DOHH2 (cell line): ENCODE results near the gene NIPBL.

ENCODE experiments used
- H3F3A ChIP-seq: fragments of 200-600 bp; sonication (generic), shearing (Covaris generic); 2 replicates; pipeline ENCODE4 v1.6.0; 2016; ENCODE audit warnings: antibody characterized with exemption, mild to moderate bottlenecking; ENCODE audit not compliant: control insufficient read depth, insufficient read depth
- H3K27ac ChIP-seq: fragments of 200-600 bp; sonication (generic); 2 replicates; pipeline ENCODE4 v1.5.1; 2014; ENCODE audit warnings: low read depth, mild to moderate bottlenecking, low read length, moderate library complexity
- H3K27me3 ChIP-seq: fragments of 200-600 bp; sonication (generic); 2 replicates; pipeline ENCODE4 v1.6.1; 2014; ENCODE audit warnings: mild to moderate bottlenecking, low read length, mixed read lengths; ENCODE audit not compliant: control insufficient read depth
- H3K36me3 ChIP-seq: fragments of 200-600 bp; sonication (generic); 2 replicates; pipeline ENCODE4 v1.6.1; 2014; ENCODE audit warnings: mild to moderate bottlenecking, low read length, moderate library complexity, mixed read lengths; ENCODE audit not compliant: control insufficient read depth
- H3K4me1 ChIP-seq: fragments of 200-600 bp; sonication (generic); 2 replicates; pipeline ENCODE4 v1.6.1; 2014; ENCODE audit warnings: mild to moderate bottlenecking, low read length, mixed read lengths; ENCODE audit not compliant: control insufficient read depth
- H3K4me2 ChIP-seq: fragments of 200-600 bp; sonication (generic); 2 replicates; pipeline ENCODE4 v1.6.0; 2014; ENCODE audit warnings: mild to moderate bottlenecking, low read length, moderate library complexity
- H3K4me3 ChIP-seq: fragments of 200-600 bp; sonication (generic); 2 replicates; pipeline ENCODE4 v1.5.1; 2014; ENCODE audit warnings: mild to moderate bottlenecking, low read length, mixed read lengths
- H3K79me2 ChIP-seq: fragments of 200-600 bp; sonication (generic); 2 replicates; pipeline ENCODE4 v1.6.1; 2014; ENCODE audit warnings: mild to moderate bottlenecking, low read length, mixed read lengths; ENCODE audit not compliant: control insufficient read depth
- H3K9me2 ChIP-seq: fragments of 200-600 bp; sonication (generic); replicated peaks from 2 replicates; pipeline ENCODE4 v1.6.1; 2014; ENCODE audit warnings: mild to moderate bottlenecking, low read length, mixed read lengths; ENCODE audit not compliant: control insufficient read depth
- H3K9me3 ChIP-seq: fragments of 200-600 bp; sonication (generic); 2 replicates; pipeline ENCODE4 v1.6.1; 2014; ENCODE audit warnings: antibody characterized with exemption, low read length, mixed read lengths; ENCODE audit not compliant: control insufficient read depth, insufficient read depth
- H4K20me1 ChIP-seq: fragments of 200-600 bp; sonication (generic); 2 replicates; pipeline ENCODE4 v1.6.0; 2014; ENCODE audit warnings: low read depth, mild to moderate bottlenecking, antibody characterized with exemption, low read length, moderate library complexity; ENCODE audit not compliant: control insufficient read depth, insufficient read depth
- EZH2phosphoT487 ChIP-seq: fragments of 200-600 bp; sonication (generic); IDR thresholded peaks from 2 replicates; pipeline ENCODE4 v1.6.1; 2017; ENCODE audit warnings: borderline replicate concordance, mild to moderate bottlenecking, antibody characterized with exemption, low read length, moderate library complexity, mixed read lengths
- TF ChIP-seq, protein P1 (sequence below): fragments of 200-600 bp; sonication (generic); IDR thresholded peaks from one replicate; pipeline ENCODE4 v1.5.1; 2014; ENCODE audit warnings: antibody characterized with exemption, mild to moderate bottlenecking, low read depth, low read length; ENCODE audit not compliant: poor library complexity, severe bottlenecking

The NIPBL gene

DNA sequence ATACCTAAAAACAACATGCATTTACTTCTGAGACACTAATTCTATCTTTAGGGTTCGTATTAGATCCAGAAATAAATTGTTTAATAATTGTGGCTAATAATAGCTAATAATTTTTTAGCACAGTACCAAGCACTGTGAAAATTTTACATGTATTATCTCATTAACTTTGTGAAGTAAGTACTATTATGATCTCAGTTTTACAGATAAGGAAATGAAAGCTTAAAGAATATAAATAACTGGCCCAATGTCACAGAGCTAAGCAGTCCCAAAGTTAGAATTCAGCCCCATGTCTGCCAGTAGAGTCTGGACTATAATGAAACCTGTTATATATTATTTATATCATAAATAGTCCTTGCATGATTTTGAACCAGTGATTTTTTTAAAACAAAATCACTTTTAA, 163.3 kb downstream of the NIPBL start:
- Histone ChIP-seq H4K20me1 (no peaks in the 10 kb centered on the region), H3K79me2 (no peaks in the 10 kb centered on the region), H3K4me1 (peaks cover 7% of the 10 kb centered on the region), H3F3A (0 out of 2 replicates have a peak, but pooled peaks cover 2% of the 10 kb centered on the region), H3K4me3 (no peak overlapping the region), H3K27me3 (no peaks in the 10 kb centered on the region), H3K9me2 (no peaks in the 10 kb centered on the region), H3K9me3 (no peaks in the 10 kb centered on the region), H3K4me2 (no peak overlapping the region), H3K27ac (no peak overlapping the region), H3K36me3 (peaks cover 27% of the 10 kb centered on the region)
- TF ChIP-seq EZH2phosphoT487 = no peak
- TF ChIP-seq, protein P1, sequence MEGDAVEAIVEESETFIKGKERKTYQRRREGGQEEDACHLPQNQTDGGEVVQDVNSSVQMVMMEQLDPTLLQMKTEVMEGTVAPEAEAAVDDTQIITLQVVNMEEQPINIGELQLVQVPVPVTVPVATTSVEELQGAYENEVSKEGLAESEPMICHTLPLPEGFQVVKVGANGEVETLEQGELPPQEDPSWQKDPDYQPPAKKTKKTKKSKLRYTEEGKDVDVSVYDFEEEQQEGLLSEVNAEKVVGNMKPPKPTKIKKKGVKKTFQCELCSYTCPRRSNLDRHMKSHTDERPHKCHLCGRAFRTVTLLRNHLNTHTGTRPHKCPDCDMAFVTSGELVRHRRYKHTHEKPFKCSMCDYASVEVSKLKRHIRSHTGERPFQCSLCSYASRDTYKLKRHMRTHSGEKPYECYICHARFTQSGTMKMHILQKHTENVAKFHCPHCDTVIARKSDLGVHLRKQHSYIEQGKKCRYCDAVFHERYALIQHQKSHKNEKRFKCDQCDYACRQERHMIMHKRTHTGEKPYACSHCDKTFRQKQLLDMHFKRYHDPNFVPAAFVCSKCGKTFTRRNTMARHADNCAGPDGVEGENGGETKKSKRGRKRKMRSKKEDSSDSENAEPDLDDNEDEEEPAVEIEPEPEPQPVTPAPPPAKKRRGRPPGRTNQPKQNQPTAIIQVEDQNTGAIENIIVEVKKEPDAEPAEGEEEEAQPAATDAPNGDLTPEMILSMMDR = no peak

DNA sequence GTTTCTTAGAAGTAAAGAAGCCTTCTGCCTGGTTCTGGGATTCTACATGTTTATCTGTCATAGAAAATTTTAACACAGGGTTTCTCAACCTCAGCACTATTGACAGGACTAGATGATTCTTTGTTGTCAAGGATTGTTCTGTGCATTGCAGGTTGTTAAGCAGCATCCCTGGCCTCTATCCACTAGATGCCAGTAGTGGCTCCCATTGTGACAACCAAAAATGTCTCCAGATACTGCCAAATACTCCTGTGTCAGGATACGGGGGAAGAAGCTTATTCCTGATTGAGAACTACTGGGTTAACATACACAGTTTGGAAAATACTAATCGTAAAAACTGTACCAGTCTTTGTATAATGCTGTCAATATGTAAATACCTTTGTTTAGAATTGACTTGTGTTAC, 167.1 kb downstream of the NIPBL start:
- H3K4me2 ChIP-seq = no peak overlapping the region
- no peaks in the 10 kb centered on the region for H3K9me2 ChIP-seq
- no peaks in the 10 kb centered on the region for H3K27me3 ChIP-seq
- H3F3A ChIP-seq = no peaks in the 10 kb centered on the region
- TF ChIP-seq, protein P1 = no peak
- no peak overlapping the region for H3K4me3 ChIP-seq
- H3K4me1 ChIP-seq = peaks cover 7% of the 10 kb centered on the region
- H3K9me3 ChIP-seq = no peaks in the 10 kb centered on the region
- peaks cover 47% of the 10 kb centered on the region for H3K36me3 ChIP-seq
- no peak overlapping the region for H3K27ac ChIP-seq
- H3K79me2 ChIP-seq = no peaks in the 10 kb centered on the region
- no peaks in the 10 kb centered on the region for H4K20me1 ChIP-seq

DNA sequence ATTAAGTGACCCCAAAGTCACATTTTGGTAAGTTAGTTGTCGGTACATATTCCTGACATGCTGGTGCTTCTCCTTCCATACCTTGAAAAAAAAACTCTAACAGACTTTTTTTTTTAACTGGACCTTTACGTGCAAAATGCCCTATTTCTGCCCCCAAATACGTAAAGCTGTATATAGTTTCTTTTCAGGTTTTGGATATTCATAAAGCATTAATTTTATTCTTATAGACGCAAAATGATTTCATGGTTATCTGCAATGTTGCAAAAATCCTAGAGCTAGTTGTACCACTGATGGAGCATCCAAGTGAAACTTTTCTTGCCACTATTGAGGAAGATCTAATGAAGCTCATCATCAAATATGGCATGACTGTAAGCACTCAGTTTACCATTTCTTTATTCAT, 167.6 kb downstream of the NIPBL start:
- Histone ChIP-seq H3K4me2 (no peak overlapping the region), H3K27ac (no peak overlapping the region), H3K79me2 (no peaks in the 10 kb centered on the region), H3K9me2 (no peaks in the 10 kb centered on the region), H3K4me1 (peaks cover 7% of the 10 kb centered on the region), H3K27me3 (no peaks in the 10 kb centered on the region), H3K4me3 (no peak overlapping the region), H3F3A (no peaks in the 10 kb centered on the region), H3K9me3 (no peaks in the 10 kb centered on the region), H4K20me1 (no peaks in the 10 kb centered on the region), H3K36me3 (peaks cover 50% of the 10 kb centered on the region)
- TF ChIP-seq, protein P1 = no peak

DNA sequence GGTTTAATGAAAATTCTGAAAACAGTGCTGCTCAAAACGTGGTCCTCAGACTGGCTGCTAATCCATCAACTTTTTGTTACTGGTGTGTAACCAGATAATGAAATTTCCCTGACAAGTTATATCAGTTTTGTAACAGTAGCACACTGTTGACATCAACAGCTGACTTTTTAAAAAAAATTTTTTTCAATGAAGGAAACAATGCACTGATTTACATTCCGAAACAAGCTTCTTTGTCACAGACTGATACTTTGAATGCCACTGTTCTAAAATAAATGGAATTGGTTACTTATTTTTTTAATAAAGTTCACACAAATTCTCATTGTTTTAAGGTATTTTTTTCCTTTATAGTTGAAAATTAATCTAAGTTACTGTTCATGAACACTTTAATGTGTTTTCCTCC, 169.1 kb downstream of the NIPBL start:
- Histone ChIP-seq H3K27ac (no peak overlapping the region), H3K9me3 (no peaks in the 10 kb centered on the region), H3K9me2 (no peaks in the 10 kb centered on the region), H3K79me2 (no peaks in the 10 kb centered on the region), H3K27me3 (no peaks in the 10 kb centered on the region), H4K20me1 (no peaks in the 10 kb centered on the region), H3F3A (no peaks in the 10 kb centered on the region), H3K36me3 (peaks cover 54% of the 10 kb centered on the region), H3K4me2 (no peak overlapping the region), H3K4me3 (no peak overlapping the region), H3K4me1 (no peaks in the 10 kb centered on the region)
- TF ChIP-seq, protein P1 = no peak
- no peak for TF ChIP-seq EZH2phosphoT487
